ENCODE results near the gene LEFTY2. TPM values are rescaled to one million over a fixed set of nuclear protein-coding genes. Genes with fewer than 3 reads are reported as not detected.
"Not testable (repeated sequence)": the region's sequence is repeated elsewhere in the genome, so short reads cannot be mapped to it uniquely, and the experiment has no call there.

Gene LEFTY2
- total RNA-seq, 1 donor from 2014 or later: not detected

DNA sequence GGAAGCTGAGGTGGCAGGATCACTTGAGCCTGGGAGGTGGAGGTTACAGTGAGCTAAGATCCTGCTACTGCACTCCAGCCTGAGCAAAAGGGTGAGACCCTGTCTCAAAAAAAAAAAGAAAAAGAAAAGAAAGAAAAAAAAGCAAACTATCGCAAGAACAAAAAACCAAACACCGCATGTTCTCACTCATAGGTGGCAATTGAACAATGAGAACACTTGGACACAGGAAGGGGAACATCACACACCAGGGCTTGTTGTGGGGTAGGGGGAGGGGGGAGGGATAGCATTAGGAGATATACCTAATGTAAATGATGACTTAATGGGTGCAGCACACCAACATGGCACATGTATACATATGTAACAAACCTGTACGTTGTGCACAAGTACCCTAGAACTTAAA is 11.6 kb downstream of the LEFTY2 start:
- ATAC-seq: not testable (repeated sequence)

- ATAC-seq: no peak
These were observed 12.5 kb downstream of the LEFTY2 start for GRCh38 chr1:225928186-225929175.

DNA sequence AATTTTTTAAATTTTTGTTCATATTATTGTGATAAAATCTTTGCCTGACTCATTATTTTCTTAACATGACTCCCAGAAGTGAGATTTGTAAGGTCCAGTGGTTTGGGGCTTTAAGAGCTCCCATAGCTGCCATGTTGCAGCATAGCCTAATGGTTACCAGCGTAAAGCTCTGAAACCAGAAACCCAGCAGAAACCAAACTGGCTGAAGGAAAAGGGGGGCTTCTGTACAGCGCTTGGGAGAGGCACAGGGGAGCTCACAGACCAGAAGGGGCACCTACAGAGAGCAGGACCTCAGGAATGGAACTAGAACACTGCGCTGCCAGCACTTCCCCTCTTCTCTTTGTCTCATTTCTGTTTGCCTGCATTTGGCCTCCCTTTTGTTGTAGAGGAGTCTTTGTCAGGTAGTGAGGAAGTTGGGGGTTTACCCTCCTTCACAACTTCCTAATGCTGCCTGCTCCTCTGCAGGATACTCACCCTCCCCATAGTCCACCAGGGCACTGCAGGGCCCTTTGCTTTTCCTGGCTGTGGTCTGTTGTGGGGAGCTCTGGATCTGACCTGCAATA is 14.4 kb downstream of the LEFTY2 start:
- no peak for ATAC-seq

DNA sequence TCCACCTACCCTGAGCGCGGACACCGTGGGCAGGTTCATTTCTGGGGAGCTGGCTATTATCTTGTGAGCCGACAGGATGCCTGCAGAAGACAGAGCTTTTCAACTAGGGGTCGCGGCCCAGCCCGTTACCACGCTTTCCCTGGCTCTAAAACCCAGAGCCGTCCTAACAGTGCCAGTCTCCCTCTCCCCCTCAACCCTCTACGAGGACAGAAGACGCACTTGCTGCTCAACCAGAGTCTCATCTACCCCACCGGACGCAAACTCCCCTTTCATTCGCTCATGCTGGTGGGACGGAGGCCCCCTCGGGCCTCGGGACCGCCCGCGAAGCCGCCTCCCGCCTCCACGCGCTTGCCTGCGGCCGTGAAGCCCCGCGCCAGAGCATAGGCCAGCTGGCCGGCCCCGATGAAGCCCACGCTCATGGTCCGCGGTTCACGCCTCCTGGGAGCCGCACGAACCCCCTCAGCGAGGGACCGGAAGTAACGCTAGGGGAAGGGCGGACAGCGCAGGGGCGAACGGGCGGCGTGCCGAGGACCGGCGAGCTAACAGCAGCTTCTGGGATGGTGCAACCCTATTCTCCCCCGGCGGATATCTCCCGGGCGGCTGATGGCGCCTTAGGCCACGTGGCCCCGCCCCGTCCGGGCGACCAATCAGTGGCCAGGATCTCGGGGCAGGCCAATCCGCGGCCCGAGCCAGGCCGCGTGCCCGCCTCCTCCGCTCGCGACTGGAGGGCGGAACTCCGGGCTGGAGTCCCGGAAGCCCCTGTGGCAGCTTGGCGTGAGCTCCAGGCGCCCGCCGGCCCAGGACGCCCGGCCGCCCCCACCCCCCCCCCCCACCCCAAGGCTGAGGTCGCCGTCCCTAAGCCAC is 17.1 kb downstream of the LEFTY2 start, which contains the start of gene PYCR2:
Gene PYCR2, minus strand, starts transcription at position 559 of the 864 bp plus-strand sequence. Its CDS starts 140 bp downstream, at position 419.
- peak; percentile 94 for ATAC-seq

DNA sequence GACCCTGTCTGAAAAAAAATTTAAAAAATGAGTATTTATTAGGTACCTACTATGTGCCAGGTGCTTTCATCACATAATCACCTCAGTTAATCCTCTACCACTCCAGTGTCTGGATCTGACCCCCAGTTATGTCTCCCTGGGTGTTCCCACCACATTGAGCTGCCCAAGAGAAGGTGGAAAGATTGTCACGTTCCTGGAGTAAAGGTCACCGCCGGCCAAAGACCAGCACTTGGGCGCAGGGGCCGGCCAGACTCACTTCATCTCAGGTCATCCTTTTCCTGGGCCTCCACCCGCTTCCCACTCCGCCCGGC is 17.7 kb downstream of the LEFTY2 start:
- ATAC-seq: no peak

DNA sequence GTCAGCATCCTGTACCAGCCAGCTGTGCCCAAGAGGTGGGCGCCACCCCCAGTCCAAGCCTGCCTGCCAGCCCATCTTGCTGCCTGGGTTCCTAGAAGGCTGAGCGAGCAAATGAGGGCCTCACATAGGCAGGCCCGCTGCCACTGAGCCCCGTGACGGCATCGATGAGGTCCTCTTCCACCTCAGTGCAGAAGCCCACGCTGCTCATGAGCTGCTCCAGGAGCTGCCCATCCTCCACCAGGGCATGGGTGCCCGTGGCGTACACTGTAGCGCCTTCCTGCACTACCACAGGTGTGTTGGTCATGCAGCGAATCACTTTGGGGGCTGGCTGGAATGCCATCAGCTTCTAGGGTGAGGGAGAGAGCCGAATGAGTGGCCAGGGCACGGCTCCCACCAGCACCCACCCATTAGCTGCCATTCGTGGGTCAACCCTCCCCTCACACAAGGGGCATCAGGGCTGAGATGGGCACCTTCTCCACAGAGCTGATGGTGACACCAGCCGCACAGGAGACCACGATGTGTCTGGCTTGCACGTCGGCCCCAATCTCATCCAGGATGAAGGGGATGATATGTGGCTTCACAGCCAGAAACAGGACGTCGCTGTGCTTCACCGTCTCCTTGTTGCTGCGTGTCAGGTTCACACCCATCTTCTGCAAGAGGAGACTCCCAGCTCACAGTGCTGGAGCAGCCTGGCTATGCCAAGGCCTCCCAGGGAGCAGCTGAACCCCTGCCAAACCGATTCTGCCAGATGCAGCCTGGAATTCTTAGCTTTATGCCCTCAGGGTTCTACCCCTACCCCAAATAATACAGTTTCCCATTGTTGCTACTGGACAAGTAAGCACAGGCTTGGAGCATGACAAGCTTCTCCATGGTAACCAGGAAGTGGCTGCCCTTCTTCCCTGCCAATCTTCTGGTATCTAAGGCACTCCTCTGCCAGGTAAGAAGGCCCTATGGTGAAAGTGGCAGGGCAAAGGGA is 19.0 kb downstream of the LEFTY2 start:
- peak; percentile 82 for ATAC-seq

GRCh38 chr1:225919906-225920305 is 21.1 kb downstream of the LEFTY2 start:
- peak; percentile 8 for ATAC-seq

DNA sequence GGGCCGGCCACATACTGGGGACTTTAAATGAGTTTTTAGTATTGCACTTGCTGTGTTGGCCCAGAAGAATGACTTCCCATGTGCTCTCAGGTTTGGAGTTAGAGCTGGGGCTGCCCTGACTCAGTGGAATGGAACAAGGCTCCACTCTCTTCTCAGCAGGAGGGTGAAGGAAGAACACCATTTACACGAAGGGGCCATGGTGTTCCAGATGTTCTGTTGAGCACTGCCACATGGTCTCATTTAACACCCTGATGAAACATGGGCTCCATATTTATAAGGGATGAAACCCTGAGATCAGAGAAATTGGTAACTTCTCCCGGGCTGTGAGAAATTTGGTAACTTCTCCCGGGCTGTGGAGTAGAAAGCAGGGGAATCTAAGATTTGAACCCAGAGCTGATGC is 22.7 kb downstream of the LEFTY2 start:
- ATAC-seq: no peak

- ATAC-seq: peak; percentile 79
These were observed 23.5 kb downstream of the LEFTY2 start for GRCh38 chr1:225917536-225917935.

DNA sequence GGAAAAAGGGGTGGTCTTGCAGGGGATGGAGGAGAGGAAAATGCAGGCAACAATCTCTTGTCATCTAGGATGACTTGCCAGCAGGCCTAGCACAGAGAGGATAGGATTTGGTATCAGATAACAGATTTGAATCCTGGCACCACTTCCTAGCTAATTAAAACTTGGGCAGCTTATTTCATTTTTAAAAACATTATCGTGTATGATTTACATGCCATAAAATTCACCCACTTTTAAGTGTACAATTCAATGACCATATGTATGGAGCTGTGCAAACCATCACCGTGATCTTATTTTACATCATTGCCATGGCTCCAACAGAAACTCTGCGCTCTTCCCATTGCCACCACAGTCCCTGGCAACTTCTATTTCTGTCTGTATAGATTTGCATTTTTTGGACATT is 23.9 kb downstream of the LEFTY2 start:
- no peak for ATAC-seq

DNA sequence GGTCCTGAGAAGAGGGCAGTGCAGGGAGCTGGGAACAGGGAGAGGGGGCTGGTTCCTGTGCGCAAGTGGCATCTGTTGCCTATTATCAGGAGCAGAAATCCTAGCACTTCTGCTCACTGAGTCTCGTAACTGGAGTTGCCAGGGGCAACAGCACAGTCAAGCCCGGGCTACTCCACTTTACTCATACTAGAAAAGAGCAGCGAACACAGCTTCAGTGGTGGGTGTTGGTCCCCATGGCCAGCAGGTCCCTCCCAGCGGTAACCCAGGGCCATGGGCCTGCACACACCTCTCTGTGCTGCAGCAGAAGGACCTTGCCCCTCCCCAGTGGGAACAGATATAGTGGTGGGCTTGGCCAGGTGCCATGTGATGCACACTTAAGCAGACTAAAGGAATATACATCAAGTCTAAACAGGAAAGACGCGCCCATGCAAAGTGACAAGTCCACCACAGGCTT is 25.5 kb downstream of the LEFTY2 start:
- peak; percentile 24 for ATAC-seq

DNA sequence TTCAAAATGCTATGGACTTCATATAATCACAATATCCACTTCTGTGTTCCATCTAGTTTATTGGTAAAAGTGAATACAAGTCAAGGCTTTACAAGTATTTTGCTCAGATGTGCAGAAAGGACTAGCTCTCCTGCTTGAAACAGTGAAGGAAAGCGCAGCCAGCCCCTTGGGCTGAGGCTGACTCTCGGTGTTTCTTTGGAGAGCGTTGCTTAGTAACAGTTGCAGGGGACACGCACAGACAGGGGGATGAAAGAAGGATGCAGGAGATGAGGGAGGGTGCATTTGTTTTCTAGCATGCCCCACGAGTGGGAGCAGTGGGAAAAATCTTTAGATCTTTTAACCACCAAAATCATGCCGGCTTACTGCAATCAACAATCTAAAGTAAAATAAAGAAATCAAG is 26.1 kb downstream of the LEFTY2 start:
- no peak for ATAC-seq

DNA sequence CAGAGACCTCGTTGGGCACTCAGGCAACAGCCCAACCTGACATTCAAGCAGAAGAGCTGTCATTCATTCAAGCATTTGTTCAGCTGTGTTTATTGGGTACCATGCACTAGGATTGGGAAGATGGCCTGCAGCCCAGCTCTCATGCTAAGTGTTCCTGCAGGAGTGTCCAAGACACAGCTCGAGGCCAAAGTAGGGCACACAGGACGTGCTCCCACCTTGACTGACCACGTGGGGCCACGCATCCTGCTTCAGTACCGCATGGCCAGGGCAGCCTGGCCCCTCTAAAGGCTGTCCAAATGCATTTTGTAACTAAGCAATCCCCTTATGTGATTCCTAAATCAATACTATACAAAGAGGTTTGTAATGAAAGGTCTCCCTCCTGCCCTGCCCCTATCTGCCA is 26.6 kb downstream of the LEFTY2 start:
- ATAC-seq: no peak

GRCh38 chr1:225911191-225912130 is 29.6 kb downstream of the LEFTY2 start:
- ATAC-seq: peak; percentile 33

DNA sequence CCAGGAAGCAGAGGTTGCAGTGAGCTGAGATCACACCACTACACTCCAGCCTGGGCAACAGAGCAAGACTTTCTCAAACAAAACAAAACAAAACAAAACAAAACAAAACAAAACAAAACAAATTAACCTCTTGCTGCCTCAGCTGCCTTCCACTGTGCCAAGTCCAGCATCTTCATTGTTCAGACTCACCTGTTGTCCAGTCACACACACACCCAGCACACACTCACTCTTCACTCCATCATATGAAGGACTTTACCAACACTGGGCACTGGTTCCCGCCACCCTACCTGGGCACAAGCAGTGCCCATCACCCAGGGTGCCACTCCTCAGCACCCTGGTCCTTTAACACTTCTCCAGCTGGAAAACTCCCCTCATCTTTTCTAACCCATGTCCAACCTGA is 31.5 kb downstream of the LEFTY2 start:
- ATAC-seq: no peak

- ATAC-seq: no peak
These were observed 32.2 kb downstream of the LEFTY2 start for GRCh38 chr1:225908773-225909172.

DNA sequence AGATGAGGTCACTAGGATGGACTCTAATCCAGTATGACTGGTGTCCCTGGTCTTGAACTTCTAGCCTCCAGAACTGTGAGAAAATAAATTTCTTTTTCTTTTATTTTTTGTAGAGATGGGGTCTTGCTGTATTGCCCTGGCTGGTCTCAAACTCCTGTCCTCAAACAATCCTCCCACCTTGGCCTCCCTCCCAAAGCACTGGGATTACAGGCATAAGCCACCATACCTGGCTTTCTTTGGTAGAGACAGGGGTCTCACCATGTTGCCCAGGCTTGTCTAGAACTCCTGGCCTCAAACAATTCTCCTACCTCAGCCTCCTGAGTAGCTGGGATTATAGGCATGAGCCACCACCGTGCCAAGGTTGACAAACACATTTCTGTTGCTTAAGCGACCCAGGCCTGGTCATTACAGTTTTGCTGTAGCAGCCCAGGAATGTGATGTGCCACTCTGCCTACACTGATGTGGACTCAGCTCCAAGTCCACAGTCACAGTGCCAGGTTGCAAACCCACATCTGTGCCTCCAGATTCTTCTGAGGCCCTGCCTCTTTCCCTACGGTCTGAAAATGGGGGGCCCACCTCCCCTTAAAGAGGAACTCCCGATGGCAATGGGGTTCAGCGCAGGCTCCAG is 32.9 kb downstream of the LEFTY2 start:
- ATAC-seq: no peak

DNA sequence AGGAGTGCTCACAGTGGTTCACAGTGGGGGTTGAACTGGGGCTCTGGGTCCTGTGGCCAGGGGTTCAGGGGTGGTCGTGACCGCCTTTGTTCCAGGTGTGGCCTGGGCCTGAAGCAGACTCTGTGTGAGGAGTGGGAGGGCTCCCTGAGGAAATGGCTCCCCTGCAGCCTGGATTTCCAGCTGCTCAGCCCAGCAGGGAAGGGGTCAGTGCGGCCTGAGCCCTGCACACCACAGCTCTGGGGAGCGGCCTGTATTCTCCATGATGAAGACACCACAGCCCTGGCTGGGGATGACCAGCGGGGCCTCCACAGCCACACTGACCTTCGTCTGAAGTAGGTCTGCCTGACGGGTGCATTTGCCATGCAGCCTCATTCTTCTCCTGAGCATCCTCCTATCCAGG is 33.7 kb downstream of the LEFTY2 start:
- ATAC-seq: no peak

- ATAC-seq: no peak
These were observed 34.6 kb downstream of the LEFTY2 start for GRCh38 chr1:225906467-225906866.

- ATAC-seq: no peak
These were observed 37.4 kb downstream of the LEFTY2 start for GRCh38 chr1:225903623-225904022.

Data from esophagus mucosa (tissue), 1 donor.